NCI-H748 (cell line): ENCODE measurements around the gene ADCY7.

Experiments
- DNase-seq: peaks from one replicate; lab custom pipeline; 2025; ENCODE audit not compliant: unreplicated experiment; lab: John Stamatoyannopoulos, UW

ADCY7 gene

GRCh38 chr16:50247906-50248608 lies 18.3 kb upstream of the ADCY7 start:
- DNase-seq, result no peak

GRCh38 chr16:50248845-50249244 lies 17.5 kb upstream of the ADCY7 start:
- DNase-seq, result no peak

GRCh38 chr16:50251375-50252081 lies 14.8 kb upstream of the ADCY7 start:
- DNase-seq, result no peak

- DNase-seq, result no peak
Measured at GRCh38 chr16:50252082-50252611, 14.2 kb upstream of the ADCY7 start.

- DNase-seq, result no peak
Measured at GRCh38 chr16:50252874-50253513, 13.4 kb upstream of the ADCY7 start.

GRCh38 chr16:50253514-50253910 lies 12.8 kb upstream of the ADCY7 start:
- DNase-seq, result no peak

GRCh38 chr16:50254072-50254471 lies 12.3 kb upstream of the ADCY7 start:
- DNase-seq, result no peak

GRCh38 chr16:50255538-50255937 lies 10.8 kb upstream of the ADCY7 start:
- no peak for DNase-seq

GRCh38 chr16:50256604-50257003 lies 9.7 kb upstream of the ADCY7 start:
- no peak for DNase-seq

GRCh38 chr16:50257876-50258275 lies 8.5 kb upstream of the ADCY7 start:
- no peak for DNase-seq

- peak; percentile 88 for DNase-seq
Measured at GRCh38 chr16:50259334-50260205, 6.8 kb upstream of the ADCY7 start.

GRCh38 chr16:50260206-50261159 lies 5.9 kb upstream of the ADCY7 start:
- DNase-seq, result no peak

- no peak for DNase-seq
Measured at GRCh38 chr16:50261160-50261706, 5.1 kb upstream of the ADCY7 start.

GRCh38 chr16:50261707-50262235 lies 4.6 kb upstream of the ADCY7 start:
- peak; percentile 11 for DNase-seq

- no peak for DNase-seq
Measured at GRCh38 chr16:50263060-50263909, 3.1 kb upstream of the ADCY7 start.

- DNase-seq, result no peak
Measured at GRCh38 chr16:50263940-50264929, 2.1 kb upstream of the ADCY7 start.

GRCh38 chr16:50265260-50265659 lies 1.1 kb upstream of the ADCY7 start:
- no peak for DNase-seq
